Effector CD8-positive, alpha-beta T cell (primary cell): ENCODE measurements around the gene PLCB1.
"Not testable (repeated sequence)": the region's sequence is repeated elsewhere in the genome, so short reads cannot be mapped to it uniquely, and the experiment has no call there.

Source experiments
- DNase-seq: peaks from one replicate; lab custom pipeline; 2025; lab: John Stamatoyannopoulos, UW

Gene PLCB1

GRCh38 chr20:8842525-8842924, 710.5 kb downstream of the PLCB1 start:
- DNase-seq: no peak

- no peak for DNase-seq
Measured at GRCh38 chr20:8844179-8844578, 712.1 kb downstream of the PLCB1 start.

DNA sequence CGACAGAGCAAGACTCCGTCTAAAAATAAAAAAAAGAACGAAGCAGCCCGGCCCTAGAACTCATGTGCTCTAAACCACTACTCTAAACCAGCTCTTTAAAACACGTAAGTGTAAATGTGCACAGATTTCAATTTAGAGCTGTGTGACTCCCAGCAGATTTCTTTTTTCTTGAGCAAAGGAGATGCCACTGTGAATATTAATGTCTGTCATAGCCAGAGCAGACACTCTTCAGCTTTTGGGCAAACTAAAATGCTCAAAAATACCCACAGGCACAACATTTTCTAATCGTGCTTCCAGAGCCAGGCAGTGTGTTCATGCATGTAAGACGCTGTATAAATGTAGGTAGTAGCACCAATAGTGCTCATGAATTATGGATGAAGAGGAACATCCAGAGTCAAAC, 717.9 kb downstream of the PLCB1 start:
- no peak for DNase-seq

- DNase-seq: no peak
Measured at GRCh38 chr20:8851446-8851845, 719.4 kb downstream of the PLCB1 start.

DNA sequence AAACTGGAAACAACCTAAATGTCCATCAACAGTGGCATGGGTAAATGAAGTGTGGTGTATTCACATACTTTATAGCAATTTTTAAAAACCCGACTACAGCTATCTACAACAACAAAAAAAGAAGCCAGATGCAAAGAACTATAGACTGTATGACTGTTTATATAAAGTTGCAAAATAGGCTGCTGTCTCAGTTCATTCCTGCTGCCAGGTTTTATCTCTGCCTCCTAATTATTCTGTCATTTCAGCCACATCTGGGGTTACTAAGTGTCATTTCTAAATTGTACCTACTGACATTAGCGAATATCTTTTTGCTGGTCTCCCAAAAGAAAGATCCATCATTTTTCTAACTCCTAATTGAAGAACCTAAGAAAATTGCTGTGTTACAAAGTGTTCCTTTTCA, 719.9 kb downstream of the PLCB1 start:
- DNase-seq: not testable (repeated sequence)

- DNase-seq: not testable (repeated sequence)
Measured at GRCh38 chr20:8853211-8853610, 721.1 kb downstream of the PLCB1 start.

- no peak for DNase-seq
Measured at GRCh38 chr20:8853805-8854338, 721.8 kb downstream of the PLCB1 start.

- DNase-seq: no peak
Measured at GRCh38 chr20:8854571-8854970, 722.5 kb downstream of the PLCB1 start.

- no peak for DNase-seq
Measured at GRCh38 chr20:8855315-8855714, 723.2 kb downstream of the PLCB1 start.

DNA sequence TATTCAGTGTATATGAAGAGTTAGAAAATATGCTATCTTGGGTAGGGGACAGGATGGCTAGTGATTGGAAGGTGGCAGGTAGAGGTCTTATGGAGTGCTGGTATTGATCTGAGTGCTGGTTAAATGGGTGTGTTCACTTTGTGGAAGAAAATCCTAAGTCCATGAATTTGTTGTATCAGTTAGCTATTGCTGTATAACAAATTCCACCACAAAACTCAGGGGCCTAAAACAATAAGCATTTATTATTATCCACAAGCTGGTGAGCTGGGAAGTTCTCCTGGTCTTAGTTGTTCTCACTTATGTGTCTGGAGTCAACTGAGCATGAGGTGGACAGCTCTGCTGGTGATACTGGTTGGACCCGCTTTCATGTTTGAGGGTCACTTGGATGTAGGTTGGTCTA, 724.6 kb downstream of the PLCB1 start:
- no peak for DNase-seq

DNA sequence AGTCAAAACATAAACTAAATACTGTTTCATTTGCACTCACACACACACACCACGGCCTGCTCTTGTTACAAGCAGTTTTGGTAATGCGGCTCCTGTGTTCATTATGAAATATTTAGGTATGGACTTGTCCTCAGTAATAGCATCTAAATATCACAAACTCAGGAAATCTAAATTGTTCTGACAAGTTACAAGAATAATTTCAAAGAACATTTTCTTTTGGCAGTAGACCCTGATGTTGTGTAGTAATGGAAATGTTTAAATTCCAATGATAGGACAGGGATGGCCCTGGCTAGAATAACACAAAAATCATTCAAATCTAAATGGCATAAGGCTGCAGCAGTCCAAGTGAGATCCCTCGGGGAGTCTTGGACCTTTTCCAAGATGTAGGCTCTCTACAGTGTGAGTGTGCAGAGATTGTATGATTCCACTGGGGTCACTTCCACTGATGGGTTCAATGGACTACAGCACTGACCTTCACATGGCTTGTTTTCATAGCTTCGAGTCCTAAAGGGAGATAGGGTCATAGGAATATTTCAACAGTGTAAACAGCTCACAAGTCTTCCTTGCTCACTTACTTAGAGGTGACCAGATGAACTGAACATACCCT, 726.2 kb downstream of the PLCB1 start:
- DNase-seq: no peak

DNA sequence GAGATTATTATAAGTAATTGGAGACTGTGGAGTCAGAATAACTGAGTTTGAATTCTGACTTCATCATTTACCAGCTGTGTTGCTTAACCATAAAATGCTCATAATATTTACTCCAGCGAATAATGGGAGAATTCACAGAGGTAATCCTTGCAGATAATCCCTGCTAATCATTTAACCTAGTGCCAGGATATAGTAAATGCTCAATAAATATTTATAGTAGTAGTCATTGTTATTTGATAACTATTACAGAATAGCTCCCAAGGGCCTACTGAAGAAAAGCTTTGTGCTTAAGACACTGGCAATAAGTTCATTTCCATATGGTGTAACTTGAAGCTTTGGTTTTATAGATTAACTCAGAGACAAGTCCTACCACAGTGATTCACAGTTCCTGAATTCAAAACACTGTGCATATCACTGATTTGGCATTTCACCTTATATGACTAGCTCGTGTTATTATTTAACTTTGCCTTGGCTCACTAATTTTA, 728.0 kb downstream of the PLCB1 start:
- DNase-seq: no peak

DNA sequence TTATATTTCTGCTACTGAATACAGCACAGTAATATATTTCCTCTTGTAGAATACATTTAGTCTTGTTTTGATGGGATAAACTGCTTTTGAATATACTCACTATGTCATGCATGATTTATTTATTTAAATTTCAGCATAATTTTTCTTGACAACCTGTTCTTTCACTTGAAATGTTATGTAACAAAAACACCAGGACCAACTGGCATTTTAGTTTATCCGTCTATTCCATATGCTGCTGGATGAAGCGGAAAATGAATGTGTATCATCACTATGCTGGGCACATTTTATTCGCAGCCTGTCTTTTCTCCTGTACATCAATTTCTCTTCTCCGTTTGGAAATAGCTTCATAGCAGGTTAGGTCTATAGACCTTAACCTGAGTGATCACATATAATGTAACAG, 730.0 kb downstream of the PLCB1 start:
- DNase-seq: no peak

- DNase-seq: no peak
Measured at GRCh38 chr20:8865636-8866035, 733.6 kb downstream of the PLCB1 start.

GRCh38 chr20:8867038-8867740, 735.1 kb downstream of the PLCB1 start:
- DNase-seq: no peak

- no peak for DNase-seq
Measured at GRCh38 chr20:8870652-8871051, 738.6 kb downstream of the PLCB1 start.

GRCh38 chr20:8874437-8874836, 742.4 kb downstream of the PLCB1 start:
- no peak for DNase-seq

DNA sequence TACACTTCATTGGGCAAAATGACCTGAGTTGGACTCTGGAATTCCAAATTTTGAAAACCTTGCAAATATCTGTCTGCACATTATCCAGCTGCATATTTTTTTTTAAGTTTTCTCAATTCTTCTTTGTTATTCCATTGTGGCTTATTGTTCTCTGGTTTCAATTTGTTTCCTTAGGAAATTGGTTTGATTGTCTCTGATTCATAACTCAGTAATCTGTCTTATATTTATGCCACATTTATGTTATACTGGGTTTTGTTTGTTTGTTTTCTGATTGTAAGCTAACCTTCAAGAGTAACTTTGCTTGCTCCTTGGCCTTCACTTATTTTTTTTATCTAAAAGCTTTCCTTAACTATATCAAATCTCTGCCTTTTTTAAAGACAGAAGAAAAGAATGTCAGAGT, 743.5 kb downstream of the PLCB1 start:
- no peak for DNase-seq

DNA sequence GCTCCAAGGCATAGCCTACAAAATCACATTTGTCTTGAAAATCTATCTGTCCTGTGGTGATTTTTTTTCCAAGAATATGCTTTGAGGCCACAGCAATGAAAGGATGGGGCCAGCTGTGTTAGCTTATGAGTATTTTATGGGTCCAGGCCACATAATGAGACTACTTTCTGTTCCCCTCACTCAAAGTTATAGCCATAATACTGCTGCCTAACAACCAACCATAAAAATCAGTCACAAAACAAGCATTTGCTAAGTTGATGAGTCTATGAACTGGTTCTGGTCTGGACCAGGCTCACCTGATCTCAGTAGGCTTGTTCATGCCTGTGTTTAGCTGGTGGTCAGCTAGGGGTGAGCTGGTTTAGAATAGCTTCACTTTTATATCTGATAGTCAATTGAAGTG, 744.3 kb downstream of the PLCB1 start:
- DNase-seq: no peak

- DNase-seq: no peak
Measured at GRCh38 chr20:8877294-8877693, 745.2 kb downstream of the PLCB1 start.

- DNase-seq: no peak
Measured at GRCh38 chr20:8879669-8880068, 747.6 kb downstream of the PLCB1 start.

DNA sequence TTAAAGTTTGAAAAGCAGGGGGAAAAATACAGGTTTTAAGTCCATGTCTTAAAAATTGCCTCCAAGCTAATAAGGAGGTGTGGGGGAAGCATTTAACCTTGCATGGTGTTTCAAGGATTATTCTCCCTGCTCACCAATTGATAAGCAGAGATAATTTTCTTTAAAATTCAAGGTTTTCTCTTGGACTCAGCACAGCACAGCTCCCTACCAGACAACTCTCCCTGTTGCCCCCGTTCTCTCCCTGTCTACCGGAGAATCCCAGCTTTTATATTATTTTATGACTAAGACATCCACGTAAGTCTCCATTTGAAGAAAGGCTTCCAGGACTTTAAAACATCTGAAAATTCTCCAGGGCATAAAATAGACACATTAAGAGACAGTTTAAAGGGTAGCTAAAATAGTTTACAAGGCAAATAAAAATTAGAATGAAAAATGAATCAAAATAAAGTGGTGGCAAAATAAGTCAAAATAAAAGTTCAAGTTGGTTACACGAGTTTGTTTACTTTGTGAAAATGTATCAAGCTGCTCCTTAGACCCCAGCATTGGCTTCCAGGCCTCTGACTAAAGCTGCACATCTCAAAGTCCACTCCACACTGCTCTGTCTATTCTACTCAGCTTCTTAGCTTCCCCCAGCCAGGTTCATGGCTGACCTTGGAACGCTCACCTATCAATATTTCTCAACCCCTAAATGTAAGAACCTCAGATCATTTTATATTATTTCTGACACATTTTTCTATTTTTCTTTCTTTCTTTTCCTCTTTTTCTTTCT, 748.2 kb downstream of the PLCB1 start:
- DNase-seq: no peak

GRCh38 chr20:8891039-8891438, 759.0 kb downstream of the PLCB1 start:
- no peak for DNase-seq
